ENCODE results near the gene MTHFSD.

MTHFSD gene

GRCh38 chr16:86569701-86570447, 14.8 kb upstream of the MTHFSD start:
- no peak for DNase-seq

DNA sequence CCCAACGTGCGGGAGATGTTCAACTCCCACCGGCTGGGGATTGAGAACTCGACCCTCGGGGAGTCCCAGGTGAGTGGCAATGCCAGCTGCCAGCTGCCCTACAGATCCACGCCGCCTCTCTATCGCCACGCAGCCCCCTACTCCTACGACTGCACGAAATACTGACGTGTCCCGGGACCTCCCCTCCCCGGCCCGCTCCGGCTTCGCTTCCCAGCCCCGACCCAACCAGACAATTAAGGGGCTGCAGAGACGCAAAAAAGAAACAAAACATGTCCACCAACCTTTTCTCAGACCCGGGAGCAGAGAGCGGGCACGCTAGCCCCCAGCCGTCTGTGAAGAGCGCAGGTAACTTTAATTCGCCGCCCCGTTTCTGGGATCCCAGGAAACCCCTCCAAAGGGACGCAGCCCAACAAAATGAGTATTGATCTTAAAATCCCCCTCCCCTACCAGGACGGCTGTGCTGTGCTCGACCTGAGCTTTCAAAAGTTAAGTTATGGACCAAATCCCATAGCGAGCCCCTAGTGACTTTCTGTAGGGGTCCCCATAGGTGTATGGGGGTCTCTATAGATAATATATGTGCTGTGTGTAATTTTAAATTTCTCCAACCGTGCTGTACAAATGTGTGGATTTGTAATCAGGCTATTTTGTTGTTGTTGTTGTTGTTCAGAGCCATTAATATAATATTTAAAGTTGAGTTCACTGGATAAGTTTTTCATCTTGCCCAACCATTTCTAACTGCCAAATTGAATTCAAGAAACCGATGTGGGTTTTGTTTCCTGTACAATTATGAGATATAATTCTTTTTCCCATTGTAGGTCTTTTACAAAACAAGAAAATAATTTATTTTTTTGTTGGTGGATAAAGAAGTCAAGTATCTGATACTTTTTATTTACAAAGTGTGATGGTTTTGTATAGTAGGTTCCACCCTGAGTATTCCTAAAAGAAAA, 13.9 kb upstream of the MTHFSD start:
- DNase-seq: no peak

- DNase-seq: no peak
These were observed 12.9 kb upstream of the MTHFSD start for GRCh38 chr16:86567701-86568581.

DNA sequence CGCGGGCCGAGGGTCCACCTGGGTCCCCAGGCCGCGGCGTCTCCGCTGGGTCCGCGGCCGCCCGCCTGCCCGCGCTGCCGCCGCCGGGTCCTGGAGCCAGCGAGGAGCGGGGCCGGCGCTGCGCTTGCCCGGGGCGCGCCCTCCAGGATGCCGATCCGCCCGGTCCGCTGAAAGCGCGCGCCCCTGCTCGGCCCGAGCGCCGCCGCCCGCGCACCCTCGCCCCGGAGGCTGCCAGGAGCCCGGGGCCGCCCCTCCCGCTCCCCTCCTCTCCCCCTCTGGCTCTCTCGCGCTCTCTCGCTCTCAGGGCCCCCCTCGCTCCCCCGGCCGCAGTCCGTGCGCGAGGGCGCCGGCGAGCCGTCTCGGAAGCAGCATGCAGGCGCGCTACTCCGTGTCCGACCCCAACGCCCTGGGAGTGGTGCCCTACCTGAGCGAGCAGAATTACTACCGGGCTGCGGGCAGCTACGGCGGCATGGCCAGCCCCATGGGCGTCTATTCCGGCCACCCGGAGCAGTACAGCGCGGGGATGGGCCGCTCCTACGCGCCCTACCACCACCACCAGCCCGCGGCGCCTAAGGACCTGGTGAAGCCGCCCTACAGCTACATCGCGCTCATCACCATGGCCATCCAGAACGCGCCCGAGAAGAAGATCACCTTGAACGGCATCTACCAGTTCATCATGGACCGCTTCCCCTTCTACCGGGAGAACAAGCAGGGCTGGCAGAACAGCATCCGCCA, 12.1 kb upstream of the MTHFSD start:
- DNase-seq: no peak

- DNase-seq: no peak
These were observed 11.5 kb upstream of the MTHFSD start, which contains the start of gene FOXC2 for GRCh38 chr16:86566601-86566965. FOXC2 (plus strand) TSS chr16:86566829; CDS start chr16:86567336, 507 bp downstream.

- DNase-seq: no peak
These were observed 10.8 kb upstream of the MTHFSD start for GRCh38 chr16:86565644-86566511.

GRCh38 chr16:86565181-86565631, 10.2 kb upstream of the MTHFSD start:
- DNase-seq: no peak

DNA sequence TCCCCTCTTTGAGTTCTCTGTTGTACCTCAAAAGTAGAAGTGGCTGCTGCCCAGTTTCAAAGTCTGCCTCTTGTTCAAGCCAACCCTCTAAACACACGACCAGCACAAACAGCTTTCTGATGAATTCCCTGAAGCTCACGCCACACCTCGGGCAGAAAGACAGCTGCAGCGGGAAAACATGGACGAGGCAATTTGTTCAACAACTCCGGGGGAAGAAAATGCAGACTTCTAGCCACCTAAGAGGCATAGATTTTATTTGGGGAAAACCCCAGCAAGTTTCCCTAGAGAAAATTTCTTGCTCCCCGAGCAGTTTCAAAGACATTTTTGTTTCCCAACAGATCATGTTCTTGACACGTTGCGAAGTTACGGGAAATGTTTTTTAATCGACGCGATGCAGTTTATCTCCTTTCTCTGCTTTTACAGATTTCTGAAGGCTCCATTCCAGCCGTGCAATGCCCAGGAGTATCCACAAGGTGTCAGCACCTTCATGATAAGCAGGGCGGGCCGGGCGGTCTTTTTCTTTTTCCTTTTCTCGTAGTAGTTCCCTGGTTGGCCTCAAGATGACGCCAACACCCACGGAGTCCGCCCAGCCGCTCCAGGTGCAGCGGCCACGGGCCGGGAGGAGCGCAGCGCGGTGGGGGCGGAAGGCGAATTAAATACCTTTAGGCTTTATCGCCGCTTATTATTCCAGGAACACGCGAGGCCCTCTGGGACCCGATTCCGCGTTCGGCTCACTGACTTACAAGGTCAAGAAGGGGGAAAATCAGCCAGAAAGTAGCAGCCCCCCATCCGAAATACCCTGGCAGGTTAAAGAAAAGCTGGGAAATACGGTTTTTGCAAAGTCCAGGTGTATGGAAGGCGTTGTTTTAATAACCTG, 8.7 kb upstream of the MTHFSD start:
- peak; percentile 82 for DNase-seq

- DNase-seq: no peak
These were observed 7.3 kb upstream of the MTHFSD start for GRCh38 chr16:86562356-86562755.

- DNase-seq: no peak
These were observed 4.8 kb upstream of the MTHFSD start for GRCh38 chr16:86559802-86560305.

DNA sequence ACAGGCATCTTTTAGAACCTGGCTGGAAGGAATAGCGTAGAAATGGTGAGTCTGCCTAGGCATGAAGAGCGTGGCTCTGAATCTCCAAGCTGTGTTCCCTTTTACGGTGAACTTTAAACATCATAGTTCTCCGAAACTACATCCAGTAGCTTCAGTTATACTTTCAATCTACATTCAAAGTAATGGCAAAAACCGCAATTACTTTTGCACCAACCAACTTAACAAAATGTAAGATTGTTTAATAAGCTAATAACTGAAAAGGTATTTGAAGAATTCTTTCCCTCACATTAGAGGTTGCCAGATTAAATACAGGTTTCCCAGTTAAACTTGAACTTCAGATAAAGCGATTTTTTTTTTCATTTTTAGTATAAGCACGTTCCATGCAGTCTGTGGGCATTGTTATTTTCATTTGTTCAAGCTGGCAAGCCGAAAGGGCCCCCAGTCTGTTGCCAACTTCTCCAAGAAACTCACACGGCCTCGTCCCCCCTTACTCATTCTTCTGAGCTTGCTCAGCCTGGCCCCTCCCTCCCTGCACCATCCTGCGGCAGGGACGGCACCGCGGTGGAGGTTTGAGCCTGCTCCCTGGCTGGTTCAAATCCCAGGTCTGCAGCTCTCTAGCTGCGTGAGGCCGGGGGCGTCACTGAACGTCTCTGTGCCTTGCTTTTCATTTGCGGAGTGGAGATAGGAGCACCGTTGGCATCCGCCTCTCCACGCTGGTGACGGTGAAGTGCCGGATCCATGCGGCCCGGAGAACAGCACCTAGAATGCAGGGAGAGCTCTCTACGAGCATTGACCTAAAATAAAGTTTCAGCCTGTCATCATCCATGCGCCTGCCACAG, 3.5 kb upstream of the MTHFSD start:
- DNase-seq: no peak

GRCh38 chr16:86557587-86557986, 2.6 kb upstream of the MTHFSD start:
- no peak for DNase-seq

DNA sequence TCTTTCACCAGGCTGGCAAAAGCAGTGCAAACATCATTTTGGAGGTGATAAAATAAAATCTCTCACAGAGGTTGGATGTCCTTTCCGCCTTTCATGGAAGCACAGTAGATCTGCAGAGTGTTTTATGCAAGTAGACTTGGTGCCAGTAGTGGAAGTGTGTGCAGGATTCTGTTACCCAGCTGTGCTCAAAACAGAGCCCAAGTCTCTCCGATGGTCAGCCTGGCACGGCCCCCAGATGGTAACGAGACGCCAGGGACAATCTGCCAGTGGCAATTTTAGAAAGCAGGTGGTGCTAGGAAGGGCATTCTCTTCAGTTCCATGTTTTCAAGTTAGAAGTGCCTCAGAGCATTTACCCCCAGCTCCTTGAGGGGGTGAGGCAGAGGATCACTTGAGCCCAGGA, 1.5 kb upstream of the MTHFSD start:
- no peak for DNase-seq

DNA sequence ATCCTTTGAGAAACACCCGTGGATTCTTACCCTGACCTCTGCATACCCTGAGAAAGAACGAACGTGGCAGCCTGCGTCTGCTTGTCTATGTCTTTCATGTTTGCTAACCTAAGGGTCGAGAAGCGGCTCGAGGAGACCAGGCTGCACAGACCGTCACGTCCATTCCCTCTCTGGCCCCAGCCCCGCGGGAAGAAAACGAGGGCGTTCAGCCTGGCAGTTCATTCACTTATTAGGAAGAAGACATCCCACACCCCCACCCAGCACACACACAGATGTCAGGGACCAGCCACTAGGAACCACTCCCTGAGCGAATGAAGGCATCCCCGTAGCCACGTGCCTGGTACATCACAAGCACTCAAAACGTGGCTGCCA, 655 bp upstream of the MTHFSD start:
- no peak for DNase-seq

DNA sequence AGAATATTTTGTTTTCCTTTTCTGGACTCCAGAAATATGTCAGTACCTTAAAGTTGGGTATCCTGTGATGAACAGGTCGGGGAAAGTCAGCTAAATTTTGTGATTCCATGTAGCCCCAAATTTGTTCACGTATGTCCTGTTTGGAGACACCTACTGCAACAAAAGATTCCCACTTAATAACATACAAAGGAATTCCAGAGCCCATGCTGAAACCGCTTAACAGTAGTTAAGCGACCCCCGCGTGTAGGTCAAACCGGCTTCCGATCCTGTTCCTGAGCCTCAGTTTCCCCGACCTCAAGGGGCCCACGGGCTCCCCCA, 477 bp downstream of the MTHFSD start:
- no peak for DNase-seq

- no peak for DNase-seq
These were observed 1.7 kb downstream of the MTHFSD start for GRCh38 chr16:86553356-86553755.

- DNase-seq: no peak
These were observed 4.8 kb downstream of the MTHFSD start for GRCh38 chr16:86550281-86550680.

DNA sequence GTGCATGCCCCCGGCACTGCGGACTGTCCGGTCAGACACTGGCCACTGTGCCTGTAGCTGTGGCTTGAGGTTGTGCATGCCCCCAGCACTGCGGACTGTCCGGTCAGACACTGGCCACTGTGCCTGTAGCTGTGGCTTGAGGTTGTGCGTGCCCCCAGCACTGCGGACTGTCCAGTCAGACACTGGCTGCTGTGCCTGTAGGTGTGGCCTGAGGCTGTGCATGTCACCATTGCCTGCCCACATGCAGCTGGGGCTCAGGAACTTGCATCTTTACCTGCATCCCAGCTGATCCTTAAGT, 5.2 kb downstream of the MTHFSD start:
- DNase-seq: no peak
